WTC11 (cell line): ENCODE results near the gene ANKFN1. TPM values are rescaled to one million over a fixed set of nuclear protein-coding genes. Genes with fewer than 3 reads are reported as not detected.

Experiments used
- ATAC-seq: fragments of 200-7000 bp; cut with Tn5 transposase; 2 replicates; pipeline ENCODE4 v1.10.0; 2021; ENCODE audit warnings: mild to moderate bottlenecking, moderate library complexity
- CTCF ChIA-PET: fragments of 300-600 bp; sonication (Branson Sonifier 250); formaldehyde crosslinking; loops from one replicate; lab custom pipeline; 2021; ENCODE audit warnings: antibody characterized with exemption; lab: Charles Lee
- POLR2A ChIA-PET: fragments of 350-600 bp; sonication (Branson Sonifier 250); formaldehyde crosslinking; loops from one replicate; lab custom pipeline; 2021; ENCODE audit warnings: antibody characterized with exemption; lab: Charles Lee
- DNase-seq: peaks from one replicate; pipeline ENCODE4 v3.0.0; 2021; ENCODE audit warnings: low spot score
- H3K27ac Mint-ChIP-seq: 2 replicates; pipeline ENCODE4 v1.8.0; 2021; ENCODE audit warnings: mixed read lengths
- H3K27me3 Mint-ChIP-seq: 2 replicates; pipeline ENCODE4 v1.8.0; 2021; ENCODE audit warnings: low read depth, mild to moderate bottlenecking, moderate library complexity, mixed read lengths
- H3K36me3 Mint-ChIP-seq: 2 replicates; pipeline ENCODE4 v1.8.0; 2021; ENCODE audit warnings: mixed read lengths
- H3K4me1 Mint-ChIP-seq: 2 replicates; pipeline ENCODE4 v1.8.0; 2022; ENCODE audit warnings: mixed read lengths
- H3K4me3 Mint-ChIP-seq: 2 replicates; pipeline ENCODE4 v1.8.0; 2021; ENCODE audit warnings: mild to moderate bottlenecking, moderate library complexity, mixed read lengths
- H3K9me3 Mint-ChIP-seq: 2 replicates; pipeline ENCODE4 v1.8.0; 2021; ENCODE audit warnings: mixed read lengths
- ATF3 ChIP-seq: sonication (generic); formaldehyde crosslinking; conservative IDR thresholded peaks from 2 replicates; pipeline ENCODE4 v1.8.1; 2022; ENCODE audit warnings: mild to moderate bottlenecking, missing genetic modification reagents
- ATF6 ChIP-seq: sonication (generic); formaldehyde crosslinking; IDR thresholded peaks from 2 replicates; pipeline ENCODE4 v1.8.1; 2023; ENCODE audit warnings: mild to moderate bottlenecking, missing genetic modification reagents
- CREM ChIP-seq: sonication (generic); formaldehyde crosslinking; IDR thresholded peaks from 2 replicates; pipeline ENCODE4 v1.8.1; 2022; ENCODE audit warnings: mild to moderate bottlenecking, missing genetic modification reagents, moderate library complexity
- EMX1 ChIP-seq: fragments of 250-450 bp; sonication (Bioruptor Pico); IDR thresholded peaks from 2 replicates; pipeline ENCODE4 v1.8.0; 2021; ENCODE audit warnings: mild to moderate bottlenecking
- FOXK1 ChIP-seq: sonication (generic); formaldehyde crosslinking; IDR thresholded peaks from 2 replicates; pipeline ENCODE4 v1.8.0; 2022; ENCODE audit warnings: mild to moderate bottlenecking, moderate library complexity, missing genetic modification reagents
- GRHL2 ChIP-seq: fragments of 250-450 bp; sonication (Bioruptor Pico); IDR thresholded peaks from 2 replicates; pipeline ENCODE4 v1.8.0; 2022; ENCODE audit warnings: mild to moderate bottlenecking, moderate library complexity; ENCODE audit not compliant: insufficient replicate concordance, severe bottlenecking
- NR2C2 ChIP-seq: sonication (generic); formaldehyde crosslinking; IDR thresholded peaks from 2 replicates; pipeline ENCODE4 v1.8.0; 2022; ENCODE audit warnings: mild to moderate bottlenecking, missing genetic modification reagents
- NR3C1 ChIP-seq: sonication (generic); formaldehyde crosslinking; conservative IDR thresholded peaks from 2 replicates; pipeline ENCODE4 v1.8.1; 2023; ENCODE audit warnings: low read depth, mild to moderate bottlenecking, missing genetic modification reagents
- PREB ChIP-seq: sonication (generic); formaldehyde crosslinking; IDR thresholded peaks from 2 replicates; pipeline ENCODE4 v1.8.1; 2022; ENCODE audit warnings: mild to moderate bottlenecking, missing genetic modification reagents, moderate library complexity, borderline replicate concordance
- RELA ChIP-seq: sonication (generic); formaldehyde crosslinking; IDR thresholded peaks from 2 replicates; pipeline ENCODE4 v1.8.1; 2022; ENCODE audit warnings: missing genetic modification reagents, mild to moderate bottlenecking, borderline replicate concordance
- SP1 ChIP-seq: sonication (generic); formaldehyde crosslinking; conservative IDR thresholded peaks from 2 replicates; pipeline ENCODE4 v1.8.1; 2022; ENCODE audit warnings: missing genetic modification reagents
- TEAD1 ChIP-seq: sonication (generic); formaldehyde crosslinking; IDR thresholded peaks from 2 replicates; pipeline ENCODE4 v1.8.0; 2022; ENCODE audit warnings: mild to moderate bottlenecking, missing genetic modification reagents
- ZBTB21 ChIP-seq: sonication (generic); formaldehyde crosslinking; IDR thresholded peaks from 2 replicates; pipeline ENCODE4 v1.8.1; 2023; ENCODE audit warnings: mild to moderate bottlenecking, missing genetic modification reagents, borderline replicate concordance
- ZNF121 ChIP-seq: sonication (generic); formaldehyde crosslinking; IDR thresholded peaks from 2 replicates; pipeline ENCODE4 v1.8.0; 2023; ENCODE audit warnings: missing genetic modification reagents
- ZNF138 ChIP-seq: sonication (generic); formaldehyde crosslinking; conservative IDR thresholded peaks from 2 replicates; pipeline ENCODE4 v1.8.1; 2022; ENCODE audit warnings: mild to moderate bottlenecking, moderate library complexity, missing genetic modification reagents
- ZNF232 ChIP-seq: sonication (generic); formaldehyde crosslinking; IDR thresholded peaks from 2 replicates; pipeline ENCODE4 v1.8.0; 2022; ENCODE audit warnings: mild to moderate bottlenecking, missing genetic modification reagents
- ZNF317 ChIP-seq: sonication (generic); formaldehyde crosslinking; IDR thresholded peaks from 2 replicates; pipeline ENCODE4 v1.8.1; 2023; ENCODE audit warnings: low read depth, mild to moderate bottlenecking, moderate library complexity, missing genetic modification reagents, borderline replicate concordance
- total RNA-seq: library from RNA; stranded (reverse); gene quantifications from 3 replicates; pipeline ENCODE4 v1.2.3, GENCODE V29; 2021
- TF ChIP-seq, protein P1 (sequence below): sonication (generic); formaldehyde crosslinking; conservative IDR thresholded peaks from 2 replicates; pipeline ENCODE4 v1.8.1; 2023; ENCODE audit warnings: mild to moderate bottlenecking, low read depth, missing genetic modification reagents, moderate library complexity
- TF ChIP-seq, protein P2 (sequence below): fragments of 250-450 bp; sonication (Bioruptor Pico); conservative IDR thresholded peaks from 2 replicates; pipeline ENCODE4 v1.9.0; 2021; ENCODE audit warnings: mild to moderate bottlenecking
- TF ChIP-seq, protein P3 (sequence below): sonication (generic); formaldehyde crosslinking; IDR thresholded peaks from 2 replicates; pipeline ENCODE4 v1.8.0; 2022; ENCODE audit warnings: mild to moderate bottlenecking, missing genetic modification reagents
- TF ChIP-seq, protein P4 (sequence below): sonication (generic); formaldehyde crosslinking; IDR thresholded peaks from 2 replicates; pipeline ENCODE4 v1.8.1; 2023; ENCODE audit warnings: mild to moderate bottlenecking, moderate library complexity, missing genetic modification reagents

ANKFN1 gene
- total RNA-seq, 1 experiment from 2014 or later, result 0.24 TPM

DNA sequence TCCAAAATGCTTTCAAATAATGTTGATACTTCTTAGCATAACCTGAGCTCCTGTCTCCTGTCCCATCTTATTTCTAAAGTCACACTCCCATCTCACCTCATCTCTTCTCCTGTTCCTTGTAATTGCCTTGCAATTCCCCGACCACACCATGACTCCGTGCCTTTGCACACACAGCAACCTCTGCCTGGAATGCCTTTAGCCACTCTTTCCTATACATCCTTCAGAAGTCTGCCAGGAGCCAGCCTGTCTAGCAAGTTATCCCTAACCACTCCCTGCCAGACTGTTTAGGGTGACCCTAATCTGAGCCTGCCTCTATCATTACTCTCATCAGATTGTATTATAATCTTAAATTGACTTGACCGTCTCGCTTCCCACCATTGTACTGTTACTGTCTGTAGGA is 272.2 kb downstream of the ANKFN1 start (continued):
- no peak for TF ChIP-seq ZBTB21 (CRISPR knock-in tag)
- TF ChIP-seq NR2C2 (CRISPR knock-in tag), result no peak
- TF ChIP-seq EMX1 (CRISPR knock-in tag), result no peak

DNA sequence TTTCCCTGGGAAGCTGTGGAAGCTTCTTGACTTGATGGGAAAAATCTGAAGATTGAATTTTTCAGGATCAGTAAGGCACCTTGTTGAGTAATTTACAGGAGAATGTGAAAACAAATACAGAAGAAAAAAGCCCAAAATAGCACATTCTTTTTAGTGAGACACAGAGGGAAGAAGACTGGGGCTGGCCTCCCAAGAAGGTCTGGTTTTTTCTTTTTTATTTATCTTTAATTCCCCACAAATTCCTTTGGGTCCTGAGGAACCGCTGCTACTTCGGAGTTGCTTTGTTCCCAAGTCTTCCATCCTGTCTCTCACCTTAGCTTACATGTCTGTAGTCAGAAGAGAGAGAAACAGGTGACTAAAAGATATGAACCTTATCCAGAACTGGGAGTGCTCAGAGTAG is 273.6 kb downstream of the ANKFN1 start:
- H3K27ac Mint-ChIP-seq, result no peak overlapping the region
- ChIA-PET POLR2A (no interaction called here), CTCF (no interaction called here)
- ATAC-seq (no peak), DNase-seq (no peak)
- TF ChIP-seq NR3C1 (CRISPR knock-in tag) (no peak), ATF3 (no peak), GRHL2 (CRISPR knock-in tag) (no peak), TEAD1 (CRISPR knock-in tag) (no peak), NR2C2 (CRISPR knock-in tag) (no peak), ZNF232 (no peak)
- TF ChIP-seq, protein P1, sequence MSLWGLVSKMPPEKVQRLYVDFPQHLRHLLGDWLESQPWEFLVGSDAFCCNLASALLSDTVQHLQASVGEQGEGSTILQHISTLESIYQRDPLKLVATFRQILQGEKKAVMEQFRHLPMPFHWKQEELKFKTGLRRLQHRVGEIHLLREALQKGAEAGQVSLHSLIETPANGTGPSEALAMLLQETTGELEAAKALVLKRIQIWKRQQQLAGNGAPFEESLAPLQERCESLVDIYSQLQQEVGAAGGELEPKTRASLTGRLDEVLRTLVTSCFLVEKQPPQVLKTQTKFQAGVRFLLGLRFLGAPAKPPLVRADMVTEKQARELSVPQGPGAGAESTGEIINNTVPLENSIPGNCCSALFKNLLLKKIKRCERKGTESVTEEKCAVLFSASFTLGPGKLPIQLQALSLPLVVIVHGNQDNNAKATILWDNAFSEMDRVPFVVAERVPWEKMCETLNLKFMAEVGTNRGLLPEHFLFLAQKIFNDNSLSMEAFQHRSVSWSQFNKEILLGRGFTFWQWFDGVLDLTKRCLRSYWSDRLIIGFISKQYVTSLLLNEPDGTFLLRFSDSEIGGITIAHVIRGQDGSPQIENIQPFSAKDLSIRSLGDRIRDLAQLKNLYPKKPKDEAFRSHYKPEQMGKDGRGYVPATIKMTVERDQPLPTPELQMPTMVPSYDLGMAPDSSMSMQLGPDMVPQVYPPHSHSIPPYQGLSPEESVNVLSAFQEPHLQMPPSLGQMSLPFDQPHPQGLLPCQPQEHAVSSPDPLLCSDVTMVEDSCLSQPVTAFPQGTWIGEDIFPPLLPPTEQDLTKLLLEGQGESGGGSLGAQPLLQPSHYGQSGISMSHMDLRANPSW (CRISPR knock-in tag), result no peak
- TF ChIP-seq, protein P2, sequence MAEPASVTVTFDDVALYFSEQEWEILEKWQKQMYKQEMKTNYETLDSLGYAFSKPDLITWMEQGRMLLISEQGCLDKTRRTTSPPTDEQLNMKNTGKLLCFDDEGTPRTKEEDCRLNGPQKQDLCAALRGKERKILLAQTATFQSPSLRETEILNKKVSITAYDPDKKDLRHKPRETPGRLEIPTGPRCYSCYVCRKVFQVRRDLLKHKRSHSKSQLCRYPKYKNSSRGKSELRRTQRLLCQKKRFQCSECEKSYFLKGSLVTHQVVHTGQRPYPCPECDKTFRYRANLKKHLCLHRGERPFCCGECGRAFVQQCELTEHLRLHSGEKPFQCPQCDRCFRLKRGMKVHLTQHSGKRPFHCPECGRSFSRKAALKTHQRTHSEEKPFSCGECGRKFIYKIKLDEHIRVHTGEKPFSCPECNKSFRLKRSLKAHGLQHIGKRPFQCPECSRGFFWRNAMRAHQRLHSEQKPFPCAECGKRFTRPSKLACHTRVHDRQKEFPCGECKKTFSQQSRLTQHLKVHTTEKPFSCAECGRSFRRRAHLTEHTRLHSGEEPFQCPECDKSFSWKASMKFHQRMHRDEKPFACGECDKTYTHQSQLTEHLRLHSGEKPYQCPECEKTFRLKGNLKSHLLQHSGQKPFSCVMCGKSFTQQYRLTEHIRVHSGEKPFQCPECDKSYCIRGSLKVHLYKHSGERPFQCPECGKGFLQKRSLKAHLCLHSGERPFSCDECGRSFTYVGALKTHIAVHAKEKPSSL (CRISPR knock-in tag), result no peak
- no peaks in the 10 kb centered on the region for H3K36me3 Mint-ChIP-seq
- H3K4me1 Mint-ChIP-seq, result peaks cover 7% of the 10 kb centered on the region; the same call in 1 of the 2 replicates
- H3K4me3 Mint-ChIP-seq, result no peak overlapping the region
- H3K27me3 Mint-ChIP-seq, result no peaks in the 10 kb centered on the region; the same call in 1 of the 2 replicates
- no peaks in the 10 kb centered on the region for H3K9me3 Mint-ChIP-seq

DNA sequence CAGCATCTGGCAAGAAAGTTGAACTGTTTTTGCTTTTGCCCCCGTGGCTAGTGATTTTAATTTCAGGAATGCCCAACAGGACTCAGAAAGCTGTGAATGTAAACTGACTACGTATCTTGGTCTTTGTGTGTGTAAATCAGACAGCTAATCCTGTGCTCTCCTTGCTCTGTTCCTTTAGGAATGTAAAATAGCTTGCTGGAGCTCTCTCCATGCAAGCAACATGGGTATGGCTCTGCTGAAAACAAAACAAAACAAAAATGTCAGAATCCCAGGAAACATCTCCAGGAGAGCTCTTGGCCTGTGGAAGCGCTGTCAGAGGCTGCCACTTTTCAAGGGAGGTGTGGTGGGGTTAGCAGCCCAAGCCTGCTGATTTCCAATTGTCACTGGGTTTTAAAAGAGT is 278.5 kb downstream of the ANKFN1 start:
- Mint-ChIP-seq H3K9me3 (no peaks in the 10 kb centered on the region), H3K4me1 (peaks cover 10% of the 10 kb centered on the region; the same call in 1 of the 2 replicates), H3K27ac (peak overlapping the region; percentile 90), H3K4me3 (no peak overlapping the region; the same call in 1 of the 2 replicates), H3K27me3 (no peaks in the 10 kb centered on the region), H3K36me3 (no peaks in the 10 kb centered on the region)
- TF ChIP-seq SP1 (no peak), PREB (CRISPR knock-in tag) (no peak), ZNF317 (no peak), FOXK1 (no peak), ZNF138 (no peak)
- ChIA-PET CTCF (interaction anchor here (1.7 kb wide), 1 partner anchor 68 kb away, joined by 6 read pairs; no protein-coding TSS in a partner anchor), POLR2A (no interaction called here)
- DNase-seq (no peak), ATAC-seq (peak; percentile 68)

GRCh38 chr17:56432443-56432842 is 279.2 kb downstream of the ANKFN1 start:
- CTCF ChIA-PET, result no interaction called here
- no peak for TF ChIP-seq RELA
- no peak for TF ChIP-seq ZNF121 (CRISPR knock-in tag)
- TF ChIP-seq FOXK1, result no peak
- TF ChIP-seq, protein P3, sequence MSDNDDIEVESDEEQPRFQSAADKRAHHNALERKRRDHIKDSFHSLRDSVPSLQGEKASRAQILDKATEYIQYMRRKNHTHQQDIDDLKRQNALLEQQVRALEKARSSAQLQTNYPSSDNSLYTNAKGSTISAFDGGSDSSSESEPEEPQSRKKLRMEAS (CRISPR knock-in tag), result no peak
- TF ChIP-seq ATF6 (CRISPR knock-in tag), result no peak
- TF ChIP-seq, protein P4, sequence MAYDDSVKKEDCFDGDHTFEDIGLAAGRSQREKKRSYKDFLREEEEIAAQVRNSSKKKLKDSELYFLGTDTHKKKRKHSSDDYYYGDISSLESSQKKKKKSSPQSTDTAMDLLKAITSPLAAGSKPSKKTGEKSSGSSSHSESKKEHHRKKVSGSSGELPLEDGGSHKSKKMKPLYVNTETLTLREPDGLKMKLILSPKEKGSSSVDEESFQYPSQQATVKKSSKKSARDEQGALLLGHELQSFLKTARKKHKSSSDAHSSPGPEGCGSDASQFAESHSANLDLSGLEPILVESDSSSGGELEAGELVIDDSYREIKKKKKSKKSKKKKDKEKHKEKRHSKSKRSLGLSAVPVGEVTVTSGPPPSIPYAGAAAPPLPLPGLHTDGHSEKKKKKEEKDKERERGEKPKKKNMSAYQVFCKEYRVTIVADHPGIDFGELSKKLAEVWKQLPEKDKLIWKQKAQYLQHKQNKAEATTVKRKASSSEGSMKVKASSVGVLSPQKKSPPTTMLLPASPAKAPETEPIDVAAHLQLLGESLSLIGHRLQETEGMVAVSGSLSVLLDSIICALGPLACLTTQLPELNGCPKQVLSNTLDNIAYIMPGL (CRISPR knock-in tag), result no peak
- no peak for TF ChIP-seq CREM (CRISPR knock-in tag)

More at GRCh38 chr17:56432443-56432842, 279.2 kb downstream of the ANKFN1 start:
- POLR2A ChIA-PET, result interaction anchor here (0.6 kb wide), 1 partner anchor 604 kb away, joined by 3 read pairs; no protein-coding TSS in a partner anchor
- ATAC-seq (no peak), DNase-seq (no peak)
- Mint-ChIP-seq H3K4me1 (peaks cover 10% of the 10 kb centered on the region; the same call in 1 of the 2 replicates), H3K27ac (no peak overlapping the region), H3K4me3 (no peak overlapping the region), H3K27me3 (no peaks in the 10 kb centered on the region), H3K9me3 (no peaks in the 10 kb centered on the region), H3K36me3 (no peaks in the 10 kb centered on the region)
